Measurements from ENCODE around the gene PRR30.

PRR30 gene

GRCh38 chr2:27139310-27139709 is at the start of gene PRR30:
Gene PRR30, minus strand, starts transcription at chr2:27139410. Its CDS starts 1,081 bp downstream, at chr2:27138329.
- DNase-seq (ENCODE audit: low read depth) = no peak
- no peak within 1 kb of the TSS for H3K4me3 ChIP-seq (ENCODE audit: low read length)
- no peak for TF ChIP-seq CTCF (conservative IDR thresholded peaks at IDR 0.05; ENCODE audit: low read depth, low read length)

- no peak overlapping the region for H3K4me3 ChIP-seq (ENCODE audit: low read length)
- no peak for DNase-seq (ENCODE audit: low read depth)
- TF ChIP-seq CTCF (conservative IDR thresholded peaks at IDR 0.05; ENCODE audit: low read depth, low read length) = no peak
Observed at GRCh38 chr2:27186613-27187345, 47.6 kb upstream of the PRR30 start.

- no peak for DNase-seq (ENCODE audit: low read depth)
- TF ChIP-seq CTCF (conservative IDR thresholded peaks at IDR 0.05; ENCODE audit: low read depth, low read length) = no peak
Observed at GRCh38 chr2:27185331-27186026, 46.3 kb upstream of the PRR30 start.

GRCh38 chr2:27184115-27184514 is 44.9 kb upstream of the PRR30 start:
- DNase-seq (ENCODE audit: low read depth) = no peak
- H3K4me3 ChIP-seq (ENCODE audit: low read length) = no peak overlapping the region
- no peak for TF ChIP-seq CTCF (conservative IDR thresholded peaks at IDR 0.05; ENCODE audit: low read depth, low read length)

More at GRCh38 chr2:27185331-27186026, 46.3 kb upstream of the PRR30 start:
- no peak overlapping the region for H3K4me3 ChIP-seq (ENCODE audit: low read length)

- no peak overlapping the region for H3K4me3 ChIP-seq (ENCODE audit: low read length)
- no peak for DNase-seq (ENCODE audit: low read depth)
- no peak for TF ChIP-seq CTCF (conservative IDR thresholded peaks at IDR 0.05; ENCODE audit: low read depth, low read length)
Observed at GRCh38 chr2:27182346-27182745, 43.1 kb upstream of the PRR30 start.

- TF ChIP-seq CTCF (conservative IDR thresholded peaks at IDR 0.05; ENCODE audit: low read depth, low read length) = no peak
- no peak overlapping the region for H3K4me3 ChIP-seq (ENCODE audit: low read length)
- DNase-seq (ENCODE audit: low read depth) = no peak
Observed at GRCh38 chr2:27179344-27180000, 40.3 kb upstream of the PRR30 start.

All from retinal pigment epithelial cell (primary cell).